ENCODE measurements around the gene CD1B.

DNA sequence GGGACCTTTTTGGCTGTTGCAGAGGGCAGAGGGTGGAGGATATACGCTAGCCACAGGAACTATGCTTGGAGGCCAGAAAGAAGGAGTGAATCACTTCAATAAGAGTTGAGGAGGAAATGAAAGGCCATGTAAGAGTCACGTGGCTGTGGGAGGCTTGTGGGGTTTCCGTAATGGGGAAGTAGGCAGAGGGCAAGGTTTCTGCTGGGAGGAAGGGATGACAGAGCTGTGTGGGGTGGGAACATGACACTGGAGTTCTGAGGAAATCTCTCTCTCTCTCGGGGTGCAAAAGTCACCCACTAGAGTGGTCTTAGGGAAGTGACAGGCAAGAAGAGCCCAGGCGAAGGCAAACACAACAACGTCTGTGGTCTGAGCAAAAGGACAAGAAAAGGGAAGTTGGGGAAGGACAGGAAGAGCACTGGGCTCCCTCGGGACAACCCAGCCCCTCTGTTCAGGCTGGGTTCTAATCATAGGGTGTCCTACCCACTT lies 45.5 kb downstream of the CD1B start:
- TF ChIP-seq, protein P1, sequence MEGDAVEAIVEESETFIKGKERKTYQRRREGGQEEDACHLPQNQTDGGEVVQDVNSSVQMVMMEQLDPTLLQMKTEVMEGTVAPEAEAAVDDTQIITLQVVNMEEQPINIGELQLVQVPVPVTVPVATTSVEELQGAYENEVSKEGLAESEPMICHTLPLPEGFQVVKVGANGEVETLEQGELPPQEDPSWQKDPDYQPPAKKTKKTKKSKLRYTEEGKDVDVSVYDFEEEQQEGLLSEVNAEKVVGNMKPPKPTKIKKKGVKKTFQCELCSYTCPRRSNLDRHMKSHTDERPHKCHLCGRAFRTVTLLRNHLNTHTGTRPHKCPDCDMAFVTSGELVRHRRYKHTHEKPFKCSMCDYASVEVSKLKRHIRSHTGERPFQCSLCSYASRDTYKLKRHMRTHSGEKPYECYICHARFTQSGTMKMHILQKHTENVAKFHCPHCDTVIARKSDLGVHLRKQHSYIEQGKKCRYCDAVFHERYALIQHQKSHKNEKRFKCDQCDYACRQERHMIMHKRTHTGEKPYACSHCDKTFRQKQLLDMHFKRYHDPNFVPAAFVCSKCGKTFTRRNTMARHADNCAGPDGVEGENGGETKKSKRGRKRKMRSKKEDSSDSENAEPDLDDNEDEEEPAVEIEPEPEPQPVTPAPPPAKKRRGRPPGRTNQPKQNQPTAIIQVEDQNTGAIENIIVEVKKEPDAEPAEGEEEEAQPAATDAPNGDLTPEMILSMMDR (IDR thresholded peaks at IDR 0.05; ENCODE audit: insufficient read depth, low read depth, low read length), result no peak
- TF ChIP-seq EZH2 (IDR thresholded peaks at IDR 0.05; ENCODE audit: insufficient read depth, low read length), result no peak
